MG63 (cell line): ENCODE measurements around the gene PTN. TPM values are rescaled to one million over a fixed set of nuclear protein-coding genes. Genes with fewer than 3 reads are reported as not detected.
"Not testable (repeated sequence)": the region's sequence is repeated elsewhere in the genome, so short reads cannot be mapped to it uniquely, and the experiment has no call there.

Source experiments
- DNase-seq: peaks from one replicate; pipeline ENCODE4 v3.0.0-alpha.2; 2020
- H3K27me3 ChIP-seq: fragments of 250-450 bp; sonication (Bioruptor Pico); 2 replicates; pipeline ENCODE4 v1.5.1; 2020; ENCODE audit warnings: mild to moderate bottlenecking, moderate library complexity
- H3K36me3 ChIP-seq: fragments of 250-450 bp; sonication (Bioruptor Pico); 2 replicates; pipeline ENCODE4 v1.5.1; 2020; ENCODE audit warnings: mild to moderate bottlenecking, moderate library complexity
- H3K4me3 ChIP-seq: fragments of 250-450 bp; sonication (Bioruptor Pico); 2 replicates; pipeline ENCODE4 v1.5.1; 2020; ENCODE audit warnings: mild to moderate bottlenecking, moderate library complexity
- H3K9me3 ChIP-seq: fragments of 250-450 bp; sonication (Bioruptor Pico); 2 replicates; pipeline ENCODE4 v1.5.1; 2020; ENCODE audit warnings: mild to moderate bottlenecking, moderate library complexity
- total RNA-seq: library from RNA; depleted of rRNA; stranded (reverse); fragments of >200 nt; shearing (Covaris generic); gene quantifications from 2 replicates; pipeline ENCODE4 v1.2.3, GENCODE V29; 2014; ENCODE audit warnings: low replicate concordance

The PTN gene
- total RNA-seq, 1 experiment from 2014 or later = not detected

DNA sequence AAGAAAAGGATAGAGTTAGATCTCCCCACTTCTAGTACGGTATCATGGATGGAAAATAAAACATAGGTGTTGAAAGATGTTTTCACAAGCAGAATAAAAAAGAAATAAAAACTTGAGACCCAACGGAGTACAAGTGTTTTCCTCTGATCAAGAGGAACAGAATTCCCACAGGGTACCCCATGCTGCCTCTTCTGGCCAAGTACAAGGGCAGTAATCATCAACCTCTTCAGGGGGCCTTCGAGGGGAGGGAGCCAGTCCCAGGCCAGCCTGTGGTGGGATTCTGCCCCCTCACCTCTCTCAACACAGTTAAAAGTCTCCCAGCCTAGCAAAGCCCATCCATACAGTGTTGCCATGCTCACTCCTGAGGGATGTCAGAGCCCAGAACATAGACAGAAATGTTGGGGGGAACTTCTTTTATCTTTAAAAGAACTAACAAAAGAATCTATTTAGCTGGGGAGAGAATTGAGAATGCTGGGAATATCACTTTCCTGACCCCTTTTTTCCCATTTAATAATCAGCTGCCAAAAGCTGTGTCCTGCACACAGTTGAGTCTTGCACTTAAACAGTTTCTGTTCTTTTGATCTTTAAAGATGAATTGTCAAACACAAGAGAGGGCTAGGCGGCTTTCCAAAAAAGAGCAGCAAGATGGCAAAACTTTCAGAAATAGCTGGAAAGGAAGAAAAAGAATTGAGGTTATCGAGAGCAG lies 101.7 kb downstream of the PTN start:
- no peak for DNase-seq
- H3K9me3 ChIP-seq = no peaks in the 10 kb centered on the region
- no peaks in the 10 kb centered on the region for H3K36me3 ChIP-seq
- H3K4me3 ChIP-seq = no peak overlapping the region
- no peaks in the 10 kb centered on the region for H3K27me3 ChIP-seq

DNA sequence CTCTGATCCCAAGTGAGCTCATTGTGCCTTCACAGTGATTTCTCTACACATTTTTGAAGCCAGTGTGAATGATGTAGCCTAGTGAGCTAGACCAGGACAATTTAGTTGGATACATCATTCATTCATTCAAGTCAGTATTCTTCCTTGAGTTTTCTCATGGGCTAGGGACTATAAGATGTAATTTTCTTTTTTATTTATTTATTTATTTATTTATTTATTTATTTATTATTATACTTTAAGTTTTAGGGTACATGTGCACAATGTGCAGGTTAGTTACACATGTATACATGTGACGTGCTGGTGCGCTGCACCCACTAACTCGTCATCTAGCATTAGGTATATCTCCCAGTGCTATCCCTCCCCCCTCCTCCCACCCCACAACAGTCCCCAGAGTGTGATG lies 104.3 kb downstream of the PTN start:
- H3K4me3 ChIP-seq, DNase-seq, H3K9me3 ChIP-seq, H3K27me3 ChIP-seq, H3K36me3 ChIP-seq: not testable (repeated sequence)

DNA sequence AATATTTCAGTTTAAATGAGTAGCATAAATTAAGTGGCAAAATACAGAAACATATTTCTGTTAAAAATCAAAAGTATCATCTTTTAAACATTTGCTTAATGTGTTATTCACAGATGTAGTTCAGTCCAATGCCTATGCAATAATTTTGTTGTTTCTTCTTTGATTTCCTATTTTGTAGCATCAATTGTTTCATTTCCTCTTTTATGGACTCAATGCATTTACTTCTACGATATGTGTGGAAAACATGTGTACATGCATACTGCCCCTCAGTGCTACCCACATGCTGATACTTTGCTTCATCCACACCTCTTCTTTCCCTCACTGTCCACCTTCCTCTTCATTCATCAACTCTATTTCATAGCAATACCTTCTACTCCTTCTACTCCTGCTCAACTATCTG lies 108.1 kb downstream of the PTN start:
- no peak overlapping the region for H3K4me3 ChIP-seq
- H3K9me3 ChIP-seq = no peaks in the 10 kb centered on the region
- H3K27me3 ChIP-seq = no peaks in the 10 kb centered on the region
- DNase-seq = no peak
- no peaks in the 10 kb centered on the region for H3K36me3 ChIP-seq

DNA sequence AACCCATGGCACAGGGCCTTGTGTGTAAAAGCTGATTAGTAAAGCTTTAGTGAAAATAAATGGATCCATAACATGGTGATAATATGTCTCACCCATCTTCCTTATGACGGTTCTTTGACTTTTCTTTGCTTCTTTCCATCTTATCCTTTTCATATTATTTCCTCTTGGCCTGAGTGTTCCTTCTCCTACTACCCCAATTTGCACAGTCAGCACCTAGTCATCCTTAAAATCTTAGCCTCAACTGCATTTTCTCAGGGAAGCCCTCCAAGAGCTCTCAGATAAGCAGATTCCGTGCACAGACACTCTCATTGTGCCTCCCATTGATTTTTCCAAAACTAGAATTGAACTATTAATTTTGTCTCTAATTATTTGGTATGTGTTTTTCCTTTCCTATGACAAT lies 112.4 kb downstream of the PTN start:
- Histone ChIP-seq H3K36me3 (no peaks in the 10 kb centered on the region), H3K9me3 (no peaks in the 10 kb centered on the region), H3K4me3 (no peak overlapping the region), H3K27me3 (no peaks in the 10 kb centered on the region)
- DNase-seq = no peak

DNA sequence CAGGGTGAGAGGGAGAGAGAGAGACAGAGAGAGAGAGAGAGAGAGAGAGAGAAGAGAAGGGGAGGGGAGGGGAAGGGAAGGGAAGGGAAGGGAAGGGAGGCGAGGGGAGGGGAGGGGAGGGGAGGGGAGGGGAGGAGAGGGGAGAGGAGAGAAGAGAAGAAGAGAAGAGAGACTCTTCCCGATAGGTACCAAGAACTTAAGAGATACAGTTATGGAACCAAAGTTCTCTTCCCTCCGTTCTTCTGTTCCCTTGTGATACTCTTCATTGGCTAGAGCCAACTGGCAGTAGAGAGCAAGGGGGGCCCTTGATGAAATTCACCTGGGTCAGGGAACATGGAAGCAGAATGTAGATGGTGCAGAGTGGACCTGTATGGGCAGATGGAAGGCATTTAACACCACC lies 122.1 kb downstream of the PTN start:
- DNase-seq = no peak
- H3K9me3 ChIP-seq = no peaks in the 10 kb centered on the region
- H3K4me3 ChIP-seq = no peak overlapping the region
- H3K27me3 ChIP-seq = no peaks in the 10 kb centered on the region
- H3K36me3 ChIP-seq = no peaks in the 10 kb centered on the region

DNA sequence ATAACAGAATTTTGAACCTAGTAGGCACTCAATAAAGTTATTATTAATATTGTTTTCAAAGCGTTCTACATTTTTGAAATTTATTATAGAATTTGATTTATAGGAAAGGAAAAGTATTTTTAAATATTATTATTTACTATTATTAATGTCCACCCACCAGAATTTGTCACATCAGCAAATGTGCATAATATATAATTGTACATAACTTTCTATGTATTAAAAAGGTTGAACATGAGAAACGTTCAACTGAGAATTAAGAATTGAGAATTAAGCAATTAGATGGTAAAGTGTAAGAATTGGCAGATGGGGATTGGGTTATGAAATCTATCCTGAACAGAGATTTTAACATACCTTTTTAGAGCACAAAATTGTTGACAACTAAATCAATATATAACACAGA lies 129.8 kb downstream of the PTN start:
- Histone ChIP-seq H3K27me3 (no peaks in the 10 kb centered on the region), H3K36me3 (no peaks in the 10 kb centered on the region), H3K9me3 (no peaks in the 10 kb centered on the region), H3K4me3 (no peak overlapping the region)
- DNase-seq = no peak

DNA sequence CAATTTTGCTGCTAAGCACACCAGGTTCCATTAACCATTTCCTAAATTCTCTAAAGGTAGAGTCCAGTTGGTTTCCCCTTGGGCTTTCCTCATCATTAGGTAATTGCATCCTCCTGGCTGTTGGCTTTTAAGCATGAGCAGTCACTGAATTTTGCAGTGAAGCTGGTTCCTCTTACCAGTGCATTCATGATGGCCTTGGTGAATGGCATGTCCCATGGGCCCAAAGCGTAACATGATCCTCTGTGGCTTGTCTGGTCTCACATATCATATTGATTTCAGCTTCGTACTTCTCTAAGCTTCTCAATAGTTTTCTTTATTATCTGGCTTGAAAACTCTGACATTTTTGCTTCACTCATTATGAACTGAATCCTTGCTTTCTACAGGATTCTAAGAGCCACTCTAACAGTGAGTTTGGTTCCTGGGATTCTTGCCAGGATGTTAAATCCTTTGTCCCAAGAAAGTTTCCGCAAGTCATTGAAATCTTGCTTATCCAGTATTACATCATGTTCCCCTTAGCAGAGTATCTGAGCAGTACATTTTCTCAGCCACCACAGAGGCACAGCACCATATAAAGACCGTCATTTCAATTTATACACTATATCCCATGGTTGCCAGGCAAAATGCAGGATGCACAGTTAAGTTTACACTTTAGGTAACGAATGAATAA lies 134.2 kb downstream of the PTN start:
- Histone ChIP-seq H3K27me3 (no peaks in the 10 kb centered on the region), H3K4me3 (no peak overlapping the region), H3K9me3 (no peaks in the 10 kb centered on the region), H3K36me3 (no peaks in the 10 kb centered on the region)
- DNase-seq = no peak

DNA sequence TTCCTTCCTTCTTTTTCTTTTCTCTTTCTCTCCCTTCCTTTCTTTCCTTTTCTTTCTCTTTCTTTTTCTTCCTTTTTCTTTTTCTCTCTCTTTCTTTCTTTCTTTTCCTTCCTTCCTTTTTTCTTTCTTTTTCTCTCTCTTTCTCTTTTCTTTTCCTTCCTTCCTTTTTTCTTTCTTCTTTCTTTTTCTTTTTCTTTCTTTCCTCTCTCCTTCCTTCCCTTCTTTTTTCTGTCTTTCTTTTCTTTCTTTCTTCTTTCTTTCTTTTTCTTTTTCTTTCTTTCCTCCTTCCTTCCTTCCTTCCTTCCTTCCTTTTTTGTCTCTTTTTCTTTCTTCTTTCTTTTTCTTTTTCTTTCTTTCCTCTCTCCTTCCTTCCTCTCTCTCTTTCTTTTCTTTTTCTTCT lies 136.8 kb downstream of the PTN start:
- no peaks in the 10 kb centered on the region for H3K27me3 ChIP-seq
- no peaks in the 10 kb centered on the region for H3K36me3 ChIP-seq
- no peak overlapping the region for H3K4me3 ChIP-seq
- DNase-seq = no peak
- no peaks in the 10 kb centered on the region for H3K9me3 ChIP-seq

DNA sequence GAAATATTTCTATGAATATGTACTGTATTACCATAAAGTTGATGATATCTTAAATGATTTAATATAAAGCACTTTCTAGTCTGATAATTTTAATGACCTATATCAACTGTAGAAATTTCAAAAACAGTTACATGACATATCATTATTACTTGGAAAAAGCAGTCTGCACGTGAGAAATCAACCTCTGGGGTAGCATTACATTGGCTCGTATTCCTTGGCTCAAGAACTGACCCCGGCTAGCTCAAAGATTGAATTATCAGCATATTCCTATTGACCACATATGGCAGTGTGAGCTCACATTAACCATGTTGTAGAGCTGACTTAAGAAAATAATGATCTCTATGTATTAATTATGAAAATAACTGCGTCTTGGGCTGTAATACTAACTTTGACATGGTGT lies 139.3 kb downstream of the PTN start:
- no peaks in the 10 kb centered on the region for H3K9me3 ChIP-seq
- no peaks in the 10 kb centered on the region for H3K27me3 ChIP-seq
- no peaks in the 10 kb centered on the region for H3K36me3 ChIP-seq
- no peak overlapping the region for H3K4me3 ChIP-seq
- no peak for DNase-seq

DNA sequence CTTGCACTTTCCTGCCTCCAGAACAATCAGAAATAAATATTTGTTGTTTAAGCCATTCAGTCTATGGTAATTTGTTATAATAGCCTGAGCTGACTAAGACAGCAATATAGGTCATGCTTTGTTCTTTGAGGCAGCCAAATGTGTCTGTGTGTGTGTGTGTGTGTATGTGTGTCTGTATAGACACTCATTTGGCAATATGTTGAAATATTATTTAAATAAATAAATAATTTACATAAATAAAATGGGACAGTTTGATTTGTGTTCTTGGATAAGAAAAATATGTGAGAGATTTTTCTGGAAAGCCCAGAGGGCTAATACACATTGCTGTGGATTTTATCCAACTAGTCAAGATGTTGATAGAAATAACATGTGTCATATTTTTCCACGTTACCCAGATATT lies 140.2 kb downstream of the PTN start:
- H3K27me3 ChIP-seq = no peaks in the 10 kb centered on the region
- no peak for DNase-seq

DNA sequence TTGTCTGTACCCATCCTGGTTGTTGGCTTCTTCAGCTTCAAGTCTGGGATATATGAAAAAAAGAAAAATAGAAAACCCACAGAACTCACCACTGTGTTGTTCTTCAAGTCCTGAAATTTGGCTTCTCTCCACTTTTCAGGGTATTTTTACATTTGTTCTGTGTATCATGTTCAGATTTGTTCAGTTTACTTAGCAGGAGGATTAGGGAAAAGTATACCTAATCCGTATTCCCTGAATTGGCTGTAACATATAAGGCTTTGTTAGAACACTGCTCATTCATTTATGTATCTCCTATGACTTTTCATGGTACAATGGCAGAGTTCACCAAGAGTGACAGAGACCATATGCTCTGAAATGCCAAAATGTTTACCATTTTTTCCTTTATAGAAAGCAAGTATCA lies 146.9 kb downstream of the PTN start:
- Histone ChIP-seq H3K36me3 (no peaks in the 10 kb centered on the region), H3K9me3 (no peaks in the 10 kb centered on the region), H3K4me3 (no peak overlapping the region), H3K27me3 (no peaks in the 10 kb centered on the region)
- DNase-seq = no peak

More for the DNA sequence above, 140.2 kb downstream of the PTN start:
- Histone ChIP-seq H3K4me3 (no peak overlapping the region), H3K36me3 (no peaks in the 10 kb centered on the region), H3K9me3 (no peaks in the 10 kb centered on the region)

DNA sequence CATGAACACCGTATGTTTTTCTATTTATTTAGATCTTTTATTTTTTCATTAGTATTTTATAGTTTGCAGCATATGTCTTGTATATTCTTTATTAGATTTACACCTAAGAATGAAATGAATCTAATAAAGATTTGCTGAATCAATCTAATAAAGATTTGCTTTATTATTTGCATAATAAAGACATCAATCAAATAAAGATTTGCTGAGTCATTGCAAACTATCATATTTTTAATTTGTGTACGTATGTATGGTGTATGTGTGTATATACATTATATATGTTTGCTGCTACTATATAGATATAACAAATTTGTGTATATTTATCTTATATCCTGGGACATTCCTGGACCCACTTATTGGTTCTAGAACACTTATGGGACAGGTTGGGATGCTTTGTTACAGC lies 147.5 kb downstream of the PTN start:
- DNase-seq = no peak
- Histone ChIP-seq H3K36me3 (no peaks in the 10 kb centered on the region), H3K9me3 (no peaks in the 10 kb centered on the region), H3K4me3 (no peak overlapping the region), H3K27me3 (no peaks in the 10 kb centered on the region)

DNA sequence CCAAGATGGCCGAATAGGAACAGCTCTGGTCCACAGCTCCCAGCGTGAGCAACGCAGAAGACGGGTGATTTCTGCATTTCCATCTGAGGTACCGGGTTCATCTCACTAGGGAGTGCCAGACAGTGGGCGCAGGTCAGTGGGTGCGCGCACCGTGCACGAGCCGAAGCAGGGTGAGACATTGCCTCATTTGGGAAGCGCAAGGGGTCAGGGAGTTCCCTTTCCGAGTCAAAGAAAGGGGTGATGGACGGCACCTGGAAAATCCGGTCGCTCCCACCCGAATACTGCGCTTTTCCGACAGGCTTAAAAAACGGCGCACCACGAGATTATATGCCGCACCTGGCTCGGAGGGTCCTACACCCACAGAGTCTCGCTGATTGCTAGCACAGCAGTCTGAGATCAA lies 161.9 kb downstream of the PTN start:
- not testable (repeated sequence) for H3K27me3 ChIP-seq, H3K36me3 ChIP-seq, DNase-seq, H3K4me3 ChIP-seq, H3K9me3 ChIP-seq
